ENCODE results near the gene EIF4A3. TPM values are rescaled to one million over a fixed set of nuclear protein-coding genes. Genes with fewer than 3 reads are reported as not detected.
A peak's percentile ranks its signal among the peaks of the same experiment; 100 is the strongest.

Gene EIF4A3
- total and polyA plus RNA-seq, 12 donors, result 16.2 to 51.0 (median 34.3) TPM

GRCh38 chr17:80113033-80113484, 33.9 kb downstream of the EIF4A3 start:
- H3K4me1 ChIP-seq, result no peaks in the 10 kb centered on the region
- WGBS, 2 donors, result 87 to 88% methylated on average over 20 of the region's 20 CpGs
- peaks cover 0 to 58% (median 0%) of the 10 kb centered on the region in 9 donors for H3K36me3 ChIP-seq
- no peak for TF ChIP-seq CTCF (IDR thresholded peaks at IDR 0.05)
- H3K27ac ChIP-seq, result no peak overlapping the region
- DNase-seq (no peak), ATAC-seq (no peak)
- intact Hi-C loops (cut with DNase I), result no loop called here
- H3K27me3 ChIP-seq, result no peaks in the 10 kb centered on the region
- H3K4me3 ChIP-seq, result no peak overlapping the region
- peaks cover 0 to 8% (median 0%) of the 10 kb centered on the region in 11 donors for H3K9me3 ChIP-seq

GRCh38 chr17:80112471-80113032, 34.4 kb downstream of the EIF4A3 start:
- TF ChIP-seq CTCF (IDR thresholded peaks at IDR 0.05), result no peak
- ATAC-seq, result peak in 1 of 8 donors; percentile 9
- no peak for DNase-seq
- WGBS, 2 donors, result 92 to 94% methylated on average over 24 of the region's 24 CpGs
- no peak overlapping the region for H3K27ac ChIP-seq
- intact Hi-C loops (cut with DNase I), result no loop called here
- no peaks in the 10 kb centered on the region for H3K27me3 ChIP-seq
- H3K36me3 ChIP-seq, result peaks cover 0 to 57% (median 0%) of the 10 kb centered on the region in 9 donors
- no peaks in the 10 kb centered on the region for H3K4me1 ChIP-seq
- H3K4me3 ChIP-seq, result no peak overlapping the region
- H3K9me3 ChIP-seq, result peaks cover 0 to 8% (median 0%) of the 10 kb centered on the region in 11 donors

GRCh38 chr17:80111702-80112470, 35.0 kb downstream of the EIF4A3 start:
- Histone ChIP-seq H3K27ac (no peak overlapping the region), H3K9me3 (peaks cover 0 to 8% (median 0%) of the 10 kb centered on the region in 11 donors), H3K36me3 (peaks cover 0 to 58% (median 0%) of the 10 kb centered on the region in 9 donors), H3K4me3 (no peak overlapping the region), H3K27me3 (no peaks in the 10 kb centered on the region), H3K4me1 (no peaks in the 10 kb centered on the region)
- no peak for TF ChIP-seq CTCF (IDR thresholded peaks at IDR 0.05)
- ATAC-seq (no peak), DNase-seq (no peak)
- 91% methylated on average over 26 of the region's 26 CpGs for WGBS, 2 donors
- intact Hi-C loops (cut with DNase I), result no loop called here

- Histone ChIP-seq H3K36me3 (peaks cover 0 to 58% (median 0%) of the 10 kb centered on the region in 9 donors), H3K27me3 (no peaks in the 10 kb centered on the region), H3K4me3 (no peak overlapping the region), H3K9me3 (peaks cover 0 to 8% (median 0%) of the 10 kb centered on the region in 11 donors), H3K27ac (no peak overlapping the region), H3K4me1 (no peaks in the 10 kb centered on the region)
- DNase-seq (no peak), ATAC-seq (no peak)
- WGBS, 2 donors, result 93 to 96% methylated on average over 21 of the region's 21 CpGs
- TF ChIP-seq CTCF (IDR thresholded peaks at IDR 0.05), result no peak
- intact Hi-C loops (cut with DNase I), result no loop called here
Measured at GRCh38 chr17:80110927-80111701, 35.8 kb downstream of the EIF4A3 start.

Data from heart right ventricle (tissue), 16 donors.